Osteocyte (in vitro differentiated cells): ENCODE data around the gene PLPPR4. TPM values are rescaled to one million over a fixed set of nuclear protein-coding genes. Genes with fewer than 3 reads are reported as not detected.

Experiments used
- DNase-seq: peaks from one replicate; pipeline ENCODE4 v3.0.0; 2021; ENCODE audit warnings: mixed read lengths; ENCODE audit not compliant: unreplicated experiment; ENCODE audit errors: extremely low spot score
- H3K27ac Mint-ChIP-seq: one replicate; pipeline ENCODE4 v1.8.0; 2021; ENCODE audit warnings: mild to moderate bottlenecking, mixed read lengths; ENCODE audit not compliant: unreplicated experiment
- H3K27me3 Mint-ChIP-seq: one replicate; pipeline ENCODE4 v1.8.0; 2021; ENCODE audit warnings: mixed read lengths; ENCODE audit not compliant: unreplicated experiment
- H3K36me3 Mint-ChIP-seq: one replicate; pipeline ENCODE4 v1.8.0; 2021; ENCODE audit warnings: mixed read lengths; ENCODE audit not compliant: unreplicated experiment
- H3K4me1 Mint-ChIP-seq: one replicate; pipeline ENCODE4 v1.8.0; 2021; ENCODE audit warnings: mixed read lengths; ENCODE audit not compliant: unreplicated experiment
- H3K4me3 Mint-ChIP-seq: one replicate; pipeline ENCODE4 v1.8.0; 2021; ENCODE audit warnings: mild to moderate bottlenecking, moderate library complexity, mixed read lengths; ENCODE audit not compliant: unreplicated experiment
- H3K9me3 Mint-ChIP-seq: one replicate; pipeline ENCODE4 v1.8.0; 2021; ENCODE audit warnings: mixed read lengths; ENCODE audit not compliant: unreplicated experiment
- total RNA-seq: library from RNA; stranded (reverse); gene quantifications from 2 replicates; pipeline ENCODE4 v1.2.1, GENCODE V29; 2021
- TF ChIP-seq, protein P1 (sequence below): fragments of 200-600 bp; sonication (generic); IDR thresholded peaks from 2 replicates; pipeline ENCODE4 v1.5.0; 2021; ENCODE audit warnings: antibody characterized with exemption, mild to moderate bottlenecking, moderate library complexity

PLPPR4 gene
- total RNA-seq, 1 donor from 2014 or later = 5.2 TPM

DNA sequence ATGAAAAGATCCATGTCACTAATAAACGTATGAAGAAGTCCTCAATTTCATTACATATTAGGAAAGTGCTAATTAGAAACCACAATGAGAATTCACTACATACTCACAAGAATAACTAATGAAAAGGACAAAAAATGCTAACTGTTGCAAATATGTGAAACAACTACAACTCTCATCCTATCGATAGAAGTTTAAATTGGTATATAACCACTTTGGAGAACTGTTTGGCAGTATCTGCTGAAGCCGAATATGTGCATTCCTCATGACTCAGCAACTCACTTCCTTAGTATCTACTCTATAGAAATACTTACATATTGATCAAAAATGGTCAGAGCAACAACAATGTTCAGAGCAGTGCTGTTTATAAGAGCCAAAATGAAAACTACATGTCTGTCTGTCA lies 66.8 kb downstream of the PLPPR4 start:
- TF ChIP-seq, protein P1, sequence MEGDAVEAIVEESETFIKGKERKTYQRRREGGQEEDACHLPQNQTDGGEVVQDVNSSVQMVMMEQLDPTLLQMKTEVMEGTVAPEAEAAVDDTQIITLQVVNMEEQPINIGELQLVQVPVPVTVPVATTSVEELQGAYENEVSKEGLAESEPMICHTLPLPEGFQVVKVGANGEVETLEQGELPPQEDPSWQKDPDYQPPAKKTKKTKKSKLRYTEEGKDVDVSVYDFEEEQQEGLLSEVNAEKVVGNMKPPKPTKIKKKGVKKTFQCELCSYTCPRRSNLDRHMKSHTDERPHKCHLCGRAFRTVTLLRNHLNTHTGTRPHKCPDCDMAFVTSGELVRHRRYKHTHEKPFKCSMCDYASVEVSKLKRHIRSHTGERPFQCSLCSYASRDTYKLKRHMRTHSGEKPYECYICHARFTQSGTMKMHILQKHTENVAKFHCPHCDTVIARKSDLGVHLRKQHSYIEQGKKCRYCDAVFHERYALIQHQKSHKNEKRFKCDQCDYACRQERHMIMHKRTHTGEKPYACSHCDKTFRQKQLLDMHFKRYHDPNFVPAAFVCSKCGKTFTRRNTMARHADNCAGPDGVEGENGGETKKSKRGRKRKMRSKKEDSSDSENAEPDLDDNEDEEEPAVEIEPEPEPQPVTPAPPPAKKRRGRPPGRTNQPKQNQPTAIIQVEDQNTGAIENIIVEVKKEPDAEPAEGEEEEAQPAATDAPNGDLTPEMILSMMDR = no peak
- Mint-ChIP-seq H3K9me3 (no peaks in the 10 kb centered on the region), H3K27me3 (peaks cover 7% of the 10 kb centered on the region), H3K4me1 (no peaks in the 10 kb centered on the region), H3K36me3 (no peaks in the 10 kb centered on the region), H3K27ac (no peak overlapping the region), H3K4me3 (no peak overlapping the region)
- DNase-seq = no peak

GRCh38 chr1:99331636-99332035 lies 67.3 kb downstream of the PLPPR4 start:
- peaks cover 7% of the 10 kb centered on the region for H3K27me3 Mint-ChIP-seq
- TF ChIP-seq, protein P1 = no peak
- H3K27ac Mint-ChIP-seq = no peak overlapping the region
- no peaks in the 10 kb centered on the region for H3K4me1 Mint-ChIP-seq
- DNase-seq = no peak
- H3K4me3 Mint-ChIP-seq = no peak overlapping the region
- no peaks in the 10 kb centered on the region for H3K36me3 Mint-ChIP-seq
- H3K9me3 Mint-ChIP-seq = no peaks in the 10 kb centered on the region

DNA sequence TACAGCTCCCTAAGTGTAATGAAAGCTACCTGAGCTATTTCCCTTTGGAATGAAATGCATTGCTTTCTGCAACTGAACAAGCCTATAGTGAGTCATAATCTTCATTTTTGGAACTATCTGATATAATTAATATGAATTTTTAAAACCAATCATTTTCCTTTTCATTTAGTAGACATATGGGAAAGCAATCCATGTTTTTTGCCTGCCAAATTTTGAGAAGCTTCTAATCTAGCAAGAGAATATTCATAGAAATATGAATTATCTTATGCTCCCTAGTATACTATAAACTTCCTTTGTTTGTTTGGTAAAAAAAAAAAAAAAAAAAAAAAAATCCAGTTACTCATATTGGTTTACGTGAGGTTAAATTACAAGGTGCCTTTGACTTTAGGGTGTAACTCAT lies 68.3 kb downstream of the PLPPR4 start:
- peaks cover 7% of the 10 kb centered on the region for H3K27me3 Mint-ChIP-seq
- no peak overlapping the region for H3K4me3 Mint-ChIP-seq
- no peaks in the 10 kb centered on the region for H3K4me1 Mint-ChIP-seq
- TF ChIP-seq, protein P1 = no peak
- no peak for DNase-seq
- H3K36me3 Mint-ChIP-seq = no peaks in the 10 kb centered on the region
- no peak overlapping the region for H3K27ac Mint-ChIP-seq
- H3K9me3 Mint-ChIP-seq = no peaks in the 10 kb centered on the region

DNA sequence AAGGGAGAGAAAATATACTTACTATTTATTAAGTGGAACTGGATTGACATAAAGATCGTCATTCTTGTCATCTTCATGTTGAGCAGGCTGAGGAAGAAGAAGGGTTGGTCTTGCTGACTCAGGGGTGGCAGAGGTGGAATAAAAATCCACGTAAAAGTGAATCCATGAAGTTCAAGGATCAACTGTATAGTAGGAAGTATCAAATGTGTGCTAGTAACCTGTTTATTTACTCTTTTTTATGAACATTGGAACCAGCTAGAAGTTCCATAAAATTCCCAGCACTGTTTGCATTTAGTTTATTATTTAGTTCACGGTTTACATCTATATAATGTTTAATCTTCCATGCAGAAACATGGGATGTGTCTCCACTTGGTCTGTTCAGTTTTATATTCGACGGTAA lies 70.7 kb downstream of the PLPPR4 start:
- no peaks in the 10 kb centered on the region for H3K9me3 Mint-ChIP-seq
- no peaks in the 10 kb centered on the region for H3K36me3 Mint-ChIP-seq
- no peak overlapping the region for H3K27ac Mint-ChIP-seq
- TF ChIP-seq, protein P1 = no peak
- H3K4me3 Mint-ChIP-seq = no peak overlapping the region
- no peak for DNase-seq
- H3K27me3 Mint-ChIP-seq = peaks cover 2% of the 10 kb centered on the region
- H3K4me1 Mint-ChIP-seq = no peaks in the 10 kb centered on the region

DNA sequence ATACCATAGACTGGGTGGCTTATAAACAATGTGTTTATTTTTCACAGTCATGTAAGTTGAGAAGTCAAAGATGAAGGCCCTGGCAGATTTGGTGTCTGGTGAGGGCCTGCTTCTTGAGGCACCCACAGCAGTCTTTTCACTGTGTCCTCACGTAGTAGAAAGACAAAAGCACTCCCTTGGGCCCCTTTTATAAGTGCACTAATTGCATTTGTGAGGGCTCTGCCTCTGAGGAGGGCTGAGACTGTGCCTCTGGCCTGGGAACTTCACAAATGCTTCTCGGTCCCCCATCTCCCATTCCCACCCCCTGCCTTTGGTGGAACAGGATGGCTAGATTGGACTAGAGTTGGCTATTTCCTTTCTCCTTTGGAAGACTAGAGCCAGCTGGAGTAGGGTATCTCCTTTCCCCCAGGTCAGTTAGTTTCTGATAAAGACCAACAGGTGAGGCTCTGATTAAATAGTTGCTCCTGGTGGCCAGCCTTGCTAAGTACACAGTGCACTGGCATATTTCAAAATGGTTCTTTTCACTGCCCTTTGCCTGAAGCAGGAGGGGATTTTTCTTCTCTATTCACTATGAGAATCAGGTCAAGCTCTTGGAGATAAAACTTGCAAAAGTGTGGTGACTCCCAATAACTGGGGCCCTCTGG lies 82.9 kb downstream of the PLPPR4 start:
- Mint-ChIP-seq H3K27ac (no peak overlapping the region), H3K9me3 (peaks cover 8% of the 10 kb centered on the region), H3K4me3 (no peak overlapping the region), H3K27me3 (no peaks in the 10 kb centered on the region), H3K4me1 (no peaks in the 10 kb centered on the region), H3K36me3 (no peaks in the 10 kb centered on the region)
- no peak for DNase-seq
- TF ChIP-seq, protein P1 = no peak
